GM23248 (cell line): ENCODE data around the gene P4HA3. TPM values are rescaled to one million over a fixed set of nuclear protein-coding genes. Genes with fewer than 3 reads are reported as not detected.

Source experiments
- DNase-seq: peaks from one replicate; pipeline ENCODE4 v3.0.0-alpha.2; 2015
- H2AFZ ChIP-seq: fragments of 200-600 bp; sonication (generic); 2 replicates; pipeline ENCODE4 v1.6.1; 2016; ENCODE audit warnings: antibody characterized with exemption
- H3F3A ChIP-seq: fragments of 200-600 bp; sonication (generic); 2 replicates; pipeline ENCODE4 v1.6.1; 2016; ENCODE audit warnings: mild to moderate bottlenecking, antibody characterized with exemption, mixed run types; ENCODE audit not compliant: insufficient read depth
- H3K27ac ChIP-seq: fragments of 200-600 bp; sonication (generic); 2 replicates; pipeline ENCODE4 v1.5.1; 2016; ENCODE audit warnings: mild to moderate bottlenecking
- H3K27me3 ChIP-seq: fragments of 200-600 bp; sonication (generic); replicated peaks from 2 replicates; pipeline ENCODE4 v1.6.1; 2016; ENCODE audit warnings: mild to moderate bottlenecking; ENCODE audit not compliant: insufficient read depth
- H3K36me3 ChIP-seq: fragments of 200-600 bp; sonication (generic); 2 replicates; pipeline ENCODE4 v1.6.1; 2016; ENCODE audit warnings: low read depth, mild to moderate bottlenecking
- H3K4me1 ChIP-seq: fragments of 200-600 bp; sonication (generic); 2 replicates; pipeline ENCODE4 v1.6.1; 2016; ENCODE audit warnings: mild to moderate bottlenecking; ENCODE audit not compliant: insufficient read depth
- H3K4me2 ChIP-seq: fragments of 200-600 bp; sonication (generic); one replicate; pipeline ENCODE4 v1.6.1; 2016; ENCODE audit warnings: mild to moderate bottlenecking; ENCODE audit not compliant: unreplicated experiment
- H3K4me3 ChIP-seq: fragments of 200-600 bp; sonication (generic); 2 replicates; pipeline ENCODE4 v1.5.1; 2016; ENCODE audit warnings: mild to moderate bottlenecking
- H3K79me2 ChIP-seq: fragments of 200-600 bp; sonication (generic); 2 replicates; pipeline ENCODE4 v1.6.1; 2016; ENCODE audit warnings: mild to moderate bottlenecking; ENCODE audit not compliant: insufficient read depth
- H3K9ac ChIP-seq: fragments of 200-600 bp; sonication (generic); 2 replicates; pipeline ENCODE4 v1.6.1; 2016; ENCODE audit warnings: mild to moderate bottlenecking
- H3K9me2 ChIP-seq: fragments of 200-600 bp; sonication (generic); 2 replicates; pipeline ENCODE4 v1.6.1; 2016; ENCODE audit warnings: mixed run types, mild to moderate bottlenecking, moderate library complexity; ENCODE audit not compliant: insufficient read depth
- H3K9me3 ChIP-seq: fragments of 200-600 bp; sonication (generic); one replicate; pipeline ENCODE4 v1.6.1; 2017; ENCODE audit warnings: low read depth
- H4K20me1 ChIP-seq: fragments of 200-600 bp; sonication (generic); 2 replicates; pipeline ENCODE4 v1.6.0; 2016; ENCODE audit not compliant: insufficient read depth
- EZH2 ChIP-seq: fragments of 200-600 bp; sonication (generic); IDR thresholded peaks from 2 replicates; pipeline ENCODE4 v1.6.1; 2018; ENCODE audit warnings: antibody characterized with exemption, mild to moderate bottlenecking; ENCODE audit not compliant: insufficient read depth, poor library complexity, severe bottlenecking
- EZH2phosphoT487 ChIP-seq: fragments of 200-600 bp; sonication (generic); IDR thresholded peaks from 2 replicates; pipeline ENCODE4 v1.6.1; 2018; ENCODE audit warnings: antibody characterized with exemption, moderate library complexity, mild to moderate bottlenecking, low read depth; ENCODE audit not compliant: insufficient read depth
- WGBS, 2 experiments: methylation state at CpG; one replicate each; pipeline ENCODE4 v1.1.6; 2015 to 2017; ENCODE audit warnings: low lambda C conversion rate in 2 of 2, low coverage in 1 of 2; ENCODE audit errors: missing lambda C conversion rate in 2 of 2; 5-methylcytosine and 5-hydroxymethylcytosine counted together
- in situ Hi-C: fragments of 300-500 bp; cut with MboI; formaldehyde crosslinking; loops from 2 replicates; pipeline ENCODE4 v1.15.0; 2020
- polyA plus RNA-seq: library from polyadenylated mRNA; unstranded; fragments of >200 nt; fragmentation: Nextera tagmentation; extraction: Ambion mirVana; gene quantifications from 2 replicates; pipeline ENCODE4 v1.2.1, GENCODE V29; 2016
- total RNA-seq: library from RNA; depleted of rRNA; stranded (reverse); fragments of >200 nt; shearing (Covaris generic); gene quantifications from 2 replicates; pipeline ENCODE4 v1.2.3, GENCODE V29; 2014

The P4HA3 gene
- total and polyA plus RNA-seq, 2 experiments from 2014 or later = 26.4 to 30.6 TPM

DNA sequence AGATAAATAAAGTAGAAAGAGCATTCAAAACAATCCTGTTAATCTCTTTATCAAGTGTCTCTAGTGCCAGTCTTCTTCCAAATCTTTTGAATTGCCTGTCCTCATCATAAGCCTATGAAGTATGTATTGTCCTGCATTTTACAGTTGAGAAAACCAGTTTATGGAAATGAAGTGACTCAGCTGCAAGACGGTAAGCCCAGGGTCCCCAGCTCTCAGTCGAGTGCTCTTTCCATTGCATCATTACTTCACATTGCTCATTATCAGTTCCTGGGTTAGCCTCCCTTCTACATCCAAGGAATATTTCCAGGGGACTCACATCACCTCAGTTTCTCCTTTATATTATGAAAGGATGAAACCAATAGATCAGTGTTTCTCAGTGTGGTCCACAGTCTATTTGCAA, 9.1 kb upstream of the P4HA3 start:
- 2 to 9% methylated on average over 2 of the region's 2 CpGs for WGBS, 2 experiments
- H3K27me3 ChIP-seq = no peaks in the 10 kb centered on the region
- peaks cover 63% of the 10 kb centered on the region for H3F3A ChIP-seq
- no peak overlapping the region for H3K9ac ChIP-seq
- in situ Hi-C loops = no loop called here
- H4K20me1 ChIP-seq = no peaks in the 10 kb centered on the region
- no peak for TF ChIP-seq EZH2phosphoT487
- no peak for TF ChIP-seq EZH2
- DNase-seq = peak; percentile 50
- H3K4me3 ChIP-seq = no peak overlapping the region
- no peaks in the 10 kb centered on the region for H3K9me2 ChIP-seq
- H2AFZ ChIP-seq = 0 out of 2 replicates have a peak overlapping the region, but pooled peaks have one; percentile 1
- H3K9me3 ChIP-seq = no peaks in the 10 kb centered on the region
- H3K27ac ChIP-seq = peak overlapping the region; percentile 37
- peaks cover 52% of the 10 kb centered on the region for H3K4me1 ChIP-seq
- H3K79me2 ChIP-seq = no peaks in the 10 kb centered on the region
- H3K36me3 ChIP-seq = no peaks in the 10 kb centered on the region
- no peak overlapping the region for H3K4me2 ChIP-seq

DNA sequence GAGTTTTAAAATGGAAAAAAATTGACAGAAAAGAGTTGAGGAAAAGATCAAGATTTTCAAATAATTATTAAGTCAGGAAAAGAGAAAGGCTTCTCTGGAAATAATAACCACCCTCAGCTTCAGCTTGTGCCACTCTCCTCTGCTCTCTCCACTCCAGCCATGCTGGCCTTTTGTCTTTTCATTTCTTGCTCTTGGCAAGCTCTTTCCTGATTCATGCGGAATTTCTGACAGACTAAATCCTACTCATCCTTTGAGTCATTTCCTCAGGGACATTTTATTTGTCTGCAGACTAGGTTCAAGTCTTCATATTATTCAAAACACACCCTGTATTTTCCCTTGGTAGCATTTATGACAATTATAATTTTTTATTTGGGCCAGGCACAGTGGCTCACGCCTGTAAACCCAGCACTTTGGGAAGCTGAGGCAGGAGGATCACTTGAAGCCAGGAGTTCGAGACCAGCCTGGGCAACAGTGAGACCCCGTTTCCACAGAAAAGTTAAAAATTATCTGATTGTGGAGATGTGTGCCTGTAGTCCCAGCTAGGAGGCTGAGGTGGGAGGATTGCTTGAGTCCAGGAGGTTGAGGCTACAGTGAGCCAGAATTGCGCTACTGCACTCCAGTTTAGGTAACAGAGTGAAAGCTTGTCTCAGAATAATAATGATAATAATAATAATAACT, 7.8 kb upstream of the P4HA3 start:
- Histone ChIP-seq H3K4me3 (peak overlapping the region; percentile 9; the same call in 1 of the 2 replicates), H3K36me3 (no peaks in the 10 kb centered on the region), H3K79me2 (no peaks in the 10 kb centered on the region), H3K27me3 (no peaks in the 10 kb centered on the region), H4K20me1 (no peaks in the 10 kb centered on the region), H3F3A (peaks cover 63% of the 10 kb centered on the region), H3K9ac (peak overlapping the region; percentile 66), H3K9me2 (no peaks in the 10 kb centered on the region), H2AFZ (no peak overlapping the region), H3K9me3 (no peaks in the 10 kb centered on the region), H3K4me2 (peak overlapping the region; percentile 69), H3K4me1 (peaks cover 48% of the 10 kb centered on the region), H3K27ac (peak overlapping the region; percentile 92)
- no peak for TF ChIP-seq EZH2
- 0 out of 2 replicates have a peak, but pooled peaks have one; percentile 39 for TF ChIP-seq EZH2phosphoT487
- DNase-seq = peak; percentile 97
- in situ Hi-C loops = no loop called here
- 30 to 37% methylated on average over 5 of the region's 5 CpGs for WGBS, 2 experiments

DNA sequence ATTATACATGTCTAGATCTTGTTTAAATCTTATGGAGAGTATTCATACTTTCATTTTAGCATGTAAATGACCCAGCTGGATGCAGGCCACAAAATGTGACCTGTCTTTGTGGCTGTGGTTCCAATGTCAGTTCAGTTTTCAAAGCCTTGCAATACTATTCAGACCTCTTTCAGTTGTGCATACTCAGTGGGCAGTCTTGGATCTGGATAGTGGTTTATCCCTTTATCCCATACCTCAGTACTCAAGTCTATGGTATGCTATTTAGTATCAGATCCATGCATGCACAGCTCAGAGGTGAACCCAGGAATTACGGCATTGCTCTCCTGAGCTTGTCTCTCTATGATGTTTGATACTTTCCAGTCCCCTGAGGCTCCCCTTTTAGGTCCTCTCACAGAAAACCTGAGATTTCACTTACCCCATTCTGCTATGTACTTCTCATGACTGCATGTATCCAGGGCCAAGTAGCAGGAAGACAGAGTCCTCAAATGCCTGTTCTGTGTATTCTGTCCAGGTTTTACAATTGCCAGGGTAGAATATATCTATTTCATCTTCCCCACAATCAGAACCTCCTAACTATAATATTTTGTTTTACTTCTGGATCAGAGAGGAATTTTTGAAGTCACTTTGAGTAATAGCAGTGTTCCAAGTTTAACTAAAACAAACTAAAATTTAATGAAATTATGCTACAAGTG, 6.9 kb upstream of the P4HA3 start:
- H3K27ac ChIP-seq = peak overlapping the region; percentile 92
- H3K9ac ChIP-seq = peak overlapping the region; percentile 66
- H4K20me1 ChIP-seq = no peaks in the 10 kb centered on the region
- peak overlapping the region; percentile 9; the same call in 1 of the 2 replicates for H3K4me3 ChIP-seq
- in situ Hi-C loops = no loop called here
- H3K36me3 ChIP-seq = no peaks in the 10 kb centered on the region
- no peaks in the 10 kb centered on the region for H3K27me3 ChIP-seq
- TF ChIP-seq EZH2phosphoT487 (no peak), EZH2 (no peak)
- H3K9me2 ChIP-seq = no peaks in the 10 kb centered on the region
- 75 to 83% methylated on average over 1 of the region's 1 CpG for WGBS, 2 experiments
- H3F3A ChIP-seq = peaks cover 62% of the 10 kb centered on the region
- H3K79me2 ChIP-seq = no peaks in the 10 kb centered on the region
- DNase-seq = peak; percentile 50
- H3K9me3 ChIP-seq = no peaks in the 10 kb centered on the region
- H2AFZ ChIP-seq = no peak overlapping the region
- H3K4me2 ChIP-seq = peak overlapping the region; percentile 69
- H3K4me1 ChIP-seq = peaks cover 48% of the 10 kb centered on the region

DNA sequence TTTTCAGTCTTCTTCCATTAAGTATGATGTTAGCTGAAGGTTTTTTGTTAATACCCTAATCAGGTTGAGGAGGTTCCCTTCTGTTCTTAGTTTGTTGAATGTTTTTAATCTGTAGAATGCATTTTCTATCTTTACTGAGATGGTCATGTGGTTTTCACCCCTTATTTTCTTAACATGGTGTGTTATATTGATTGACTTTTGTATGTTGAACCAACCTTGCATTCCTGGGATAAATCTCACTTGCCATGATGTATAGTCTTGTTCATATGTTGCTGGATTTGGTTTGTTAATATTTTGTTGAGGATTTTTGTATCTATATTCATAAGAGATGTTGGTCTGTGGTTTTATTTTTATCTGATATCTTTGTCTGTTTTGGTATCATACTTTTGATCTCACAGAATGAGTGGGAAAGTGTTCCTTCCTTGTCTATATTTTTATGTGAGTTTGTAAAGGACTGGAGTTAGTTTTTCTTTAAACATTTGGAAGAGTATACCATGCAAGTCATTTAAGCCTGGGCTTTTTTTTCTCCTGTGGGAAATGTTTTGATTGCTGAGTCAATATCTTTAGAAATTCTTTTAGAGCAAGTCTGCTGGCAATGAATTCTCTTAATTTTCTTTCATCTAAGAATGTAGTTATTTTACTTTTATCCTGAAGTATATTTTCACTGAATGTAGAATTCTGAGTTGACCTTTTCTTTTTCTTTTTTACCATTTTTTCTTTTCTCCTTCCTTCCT, 5.5 kb upstream of the P4HA3 start:
- Histone ChIP-seq H3K79me2 (no peaks in the 10 kb centered on the region), H3K4me2 (peak overlapping the region; percentile 69), H3K27me3 (no peaks in the 10 kb centered on the region), H3K9me2 (no peaks in the 10 kb centered on the region), H3F3A (peaks cover 54% of the 10 kb centered on the region), H3K4me1 (peaks cover 37% of the 10 kb centered on the region), H3K9ac (peak overlapping the region; percentile 66; the same call in 1 of the 2 replicates), H3K9me3 (no peaks in the 10 kb centered on the region), H2AFZ (no peak overlapping the region), H3K4me3 (no peak overlapping the region), H3K27ac (peak overlapping the region; percentile 92), H3K36me3 (no peaks in the 10 kb centered on the region), H4K20me1 (no peaks in the 10 kb centered on the region)
- peak; percentile 78 for DNase-seq
- in situ Hi-C loops = no loop called here
- TF ChIP-seq EZH2phosphoT487 (no peak), EZH2 (no peak)
